ENCODE results near the gene EVA1C.
"Not testable (repeated sequence)": the region's sequence is repeated elsewhere in the genome, so short reads cannot be mapped to it uniquely, and the experiment has no call there.

Gene EVA1C

DNA sequence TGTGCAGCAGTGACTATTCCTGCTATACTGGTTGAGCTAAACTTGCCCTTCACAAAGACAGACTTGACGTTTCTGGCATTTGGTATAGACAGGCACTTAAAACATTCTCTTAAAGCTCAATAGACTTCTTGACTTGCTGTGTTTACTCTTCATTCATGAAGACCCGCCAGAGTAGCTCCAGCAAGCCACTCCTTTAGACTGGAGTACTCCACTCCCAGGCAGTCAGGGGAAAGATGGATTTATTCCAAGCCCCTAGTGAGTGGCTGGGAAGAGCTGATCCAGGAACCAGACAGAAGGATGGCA lies 70.7 kb downstream of the EVA1C start:
- no peak overlapping the region for H3K4me3 ChIP-seq (ENCODE audit: low read depth, low read length)
- TF ChIP-seq, protein P1, sequence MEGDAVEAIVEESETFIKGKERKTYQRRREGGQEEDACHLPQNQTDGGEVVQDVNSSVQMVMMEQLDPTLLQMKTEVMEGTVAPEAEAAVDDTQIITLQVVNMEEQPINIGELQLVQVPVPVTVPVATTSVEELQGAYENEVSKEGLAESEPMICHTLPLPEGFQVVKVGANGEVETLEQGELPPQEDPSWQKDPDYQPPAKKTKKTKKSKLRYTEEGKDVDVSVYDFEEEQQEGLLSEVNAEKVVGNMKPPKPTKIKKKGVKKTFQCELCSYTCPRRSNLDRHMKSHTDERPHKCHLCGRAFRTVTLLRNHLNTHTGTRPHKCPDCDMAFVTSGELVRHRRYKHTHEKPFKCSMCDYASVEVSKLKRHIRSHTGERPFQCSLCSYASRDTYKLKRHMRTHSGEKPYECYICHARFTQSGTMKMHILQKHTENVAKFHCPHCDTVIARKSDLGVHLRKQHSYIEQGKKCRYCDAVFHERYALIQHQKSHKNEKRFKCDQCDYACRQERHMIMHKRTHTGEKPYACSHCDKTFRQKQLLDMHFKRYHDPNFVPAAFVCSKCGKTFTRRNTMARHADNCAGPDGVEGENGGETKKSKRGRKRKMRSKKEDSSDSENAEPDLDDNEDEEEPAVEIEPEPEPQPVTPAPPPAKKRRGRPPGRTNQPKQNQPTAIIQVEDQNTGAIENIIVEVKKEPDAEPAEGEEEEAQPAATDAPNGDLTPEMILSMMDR (conservative IDR thresholded peaks at IDR 0.05; ENCODE audit: low read depth, low read length) = no peak
- no peak for DNase-seq (ENCODE audit: low read depth)

DNA sequence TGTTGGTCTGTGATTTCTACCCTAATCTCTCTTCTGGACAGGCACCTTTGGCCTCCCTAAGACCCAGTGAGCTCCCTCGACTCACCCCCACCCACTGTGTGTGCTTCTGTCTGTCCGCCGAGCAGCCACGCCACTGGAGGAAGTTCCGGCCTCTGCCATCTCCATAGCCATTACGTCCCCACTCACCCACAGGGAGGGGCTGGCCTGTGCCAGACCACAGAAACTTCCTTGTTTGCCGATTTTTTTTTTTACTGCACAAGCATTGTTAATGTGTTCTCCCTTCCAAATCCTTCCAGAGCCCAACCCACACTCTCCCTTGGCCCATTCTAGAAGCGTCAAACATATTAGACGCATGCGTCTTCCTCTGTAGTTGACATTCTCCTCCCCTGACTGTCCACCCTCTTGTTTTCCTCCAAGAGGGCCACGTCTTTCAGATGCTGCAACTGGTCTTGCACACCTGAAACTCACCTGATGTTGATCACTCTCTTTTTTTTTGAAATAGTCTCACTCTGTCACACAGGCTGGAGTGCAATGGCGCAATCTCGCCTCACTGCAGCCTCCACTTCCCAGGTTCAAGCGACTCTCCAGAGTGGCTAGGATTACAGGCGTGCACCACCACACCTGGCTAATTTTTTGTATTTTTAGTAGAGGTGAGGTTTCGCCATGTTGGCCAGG lies 72.3 kb downstream of the EVA1C start:
- DNase-seq (ENCODE audit: low read depth) = no peak
- TF ChIP-seq, protein P1 (conservative IDR thresholded peaks at IDR 0.05; ENCODE audit: low read depth, low read length) = no peak
- H3K4me3 ChIP-seq (ENCODE audit: low read depth, low read length) = no peak overlapping the region

DNA sequence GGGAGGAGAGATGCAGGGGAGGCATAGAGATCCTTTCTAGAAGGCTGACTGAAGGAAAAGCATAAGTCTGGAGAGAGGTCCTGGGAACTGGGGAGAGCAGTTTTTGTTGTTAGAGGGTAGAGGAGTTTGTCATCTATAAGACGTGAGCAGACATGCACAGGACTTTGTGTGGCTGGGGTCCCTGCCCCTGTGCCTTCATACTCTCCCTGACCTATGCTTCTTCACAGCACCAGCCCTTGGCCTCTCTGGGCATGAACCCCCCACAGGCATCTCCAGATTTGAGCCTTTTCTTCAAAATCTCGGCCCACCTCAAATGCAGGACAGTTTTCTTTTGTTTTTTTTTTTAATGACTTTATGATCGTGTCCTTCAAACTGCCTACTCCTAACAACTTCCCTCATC lies 79.9 kb downstream of the EVA1C start:
- H3K4me3 ChIP-seq (ENCODE audit: low read depth, low read length) = no peak overlapping the region
- DNase-seq (ENCODE audit: low read depth) = no peak
- TF ChIP-seq, protein P1 (conservative IDR thresholded peaks at IDR 0.05; ENCODE audit: low read depth, low read length) = no peak

DNA sequence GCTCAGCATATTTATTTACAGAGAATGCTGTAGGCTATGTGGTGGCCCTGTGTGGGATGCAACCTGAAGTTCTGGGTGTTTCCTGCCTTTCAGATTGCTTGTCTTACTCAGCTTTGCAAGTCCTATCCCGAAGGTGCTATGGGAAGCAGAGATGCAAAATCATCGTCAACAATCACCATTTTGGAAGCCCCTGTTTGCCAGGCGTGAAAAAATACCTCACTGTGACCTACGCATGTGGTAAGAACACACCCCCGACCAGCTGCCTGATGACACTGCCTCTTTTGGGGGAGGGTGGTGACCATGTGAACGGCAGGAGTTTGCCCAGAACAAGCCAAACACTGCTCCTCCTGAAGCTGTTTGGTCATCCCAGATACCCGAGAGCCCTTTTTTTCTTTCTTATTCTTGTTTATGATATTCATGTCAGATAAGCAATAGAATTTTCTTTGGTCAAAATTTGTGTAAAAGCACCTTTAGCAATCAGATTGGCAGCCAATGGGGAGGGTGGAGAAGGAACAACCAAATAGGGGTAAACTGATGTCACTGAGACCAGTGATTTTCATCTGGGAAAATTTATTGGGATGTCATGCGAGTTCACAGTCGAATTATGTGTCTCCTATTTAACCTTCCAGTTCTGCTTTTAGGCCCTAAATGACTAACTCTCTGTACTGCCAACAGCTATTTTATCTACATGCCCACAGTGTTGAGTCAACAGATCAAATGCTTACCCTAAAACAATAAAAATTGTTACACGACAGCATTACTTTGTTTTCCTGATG lies 82.6 kb downstream of the EVA1C start:
- peak; percentile 63 for DNase-seq (ENCODE audit: low read depth)
- TF ChIP-seq, protein P1 (conservative IDR thresholded peaks at IDR 0.05; ENCODE audit: low read depth, low read length) = no peak
- no peak overlapping the region for H3K4me3 ChIP-seq (ENCODE audit: low read depth, low read length)

DNA sequence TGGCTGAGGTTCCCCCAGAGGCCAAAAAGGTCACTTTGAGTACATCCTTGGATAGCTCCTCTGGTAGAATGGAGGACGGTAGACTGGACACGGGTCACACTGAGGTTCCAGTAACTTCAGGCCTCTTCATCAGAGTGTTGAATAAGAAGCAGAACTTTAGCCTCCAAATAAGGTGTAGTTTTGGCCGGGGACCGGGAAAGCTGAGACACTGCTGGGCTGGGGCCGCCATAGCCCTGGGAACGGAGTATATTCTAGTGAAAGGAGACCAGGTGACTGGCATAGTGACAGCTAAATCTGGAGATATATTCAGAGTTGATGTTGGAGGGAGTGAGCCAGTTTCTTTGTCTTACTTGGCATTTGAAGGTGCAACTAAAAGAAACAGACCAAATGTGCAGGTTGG lies 84.1 kb downstream of the EVA1C start:
- no peak overlapping the region for H3K4me3 ChIP-seq (ENCODE audit: low read depth, low read length)
- TF ChIP-seq, protein P1 (conservative IDR thresholded peaks at IDR 0.05; ENCODE audit: low read depth, low read length) = no peak
- DNase-seq (ENCODE audit: low read depth) = no peak

DNA sequence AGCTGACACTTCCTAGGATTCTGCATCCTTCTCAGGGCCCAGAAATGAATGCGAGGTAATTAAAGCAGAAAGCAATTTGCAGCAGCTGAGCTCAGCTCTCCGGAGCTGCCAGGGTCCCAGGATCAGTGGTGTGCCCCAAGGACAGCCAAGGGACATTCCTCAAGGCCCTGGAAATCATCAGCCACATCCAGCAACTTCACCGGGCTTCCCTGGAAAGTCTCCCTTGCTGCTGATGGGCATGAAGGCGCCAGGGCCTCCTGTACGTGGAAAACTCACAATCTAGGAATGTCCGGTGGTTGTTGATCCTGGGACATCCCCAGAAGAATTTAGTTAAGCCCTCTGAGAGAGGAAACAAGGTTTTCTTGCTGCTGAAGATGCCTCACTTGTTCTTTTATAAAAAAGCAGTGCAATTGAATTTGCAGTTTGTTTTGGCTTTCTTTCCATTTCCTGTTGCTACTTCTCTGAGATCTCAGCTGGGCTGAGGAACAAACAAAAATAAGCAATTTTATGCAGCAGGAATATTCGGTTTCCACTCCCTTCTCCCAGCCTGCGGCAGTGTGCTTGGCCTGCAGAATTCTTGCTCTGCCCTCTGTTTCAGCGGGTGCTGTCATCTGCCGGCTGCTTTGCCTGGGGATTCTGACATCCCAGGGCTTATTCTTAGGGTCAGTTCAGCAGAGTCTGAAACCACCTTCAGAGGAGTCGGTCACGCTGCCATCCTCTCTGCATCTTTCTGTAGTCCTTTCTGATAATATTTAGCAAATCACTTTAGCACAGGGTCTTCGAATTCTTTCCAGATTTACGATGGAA lies 86.9 kb downstream of the EVA1C start:
- no peak overlapping the region for H3K4me3 ChIP-seq (ENCODE audit: low read depth, low read length)
- TF ChIP-seq, protein P1 (conservative IDR thresholded peaks at IDR 0.05; ENCODE audit: low read depth, low read length) = peak; percentile 37
- DNase-seq (ENCODE audit: low read depth) = peak; percentile 71

DNA sequence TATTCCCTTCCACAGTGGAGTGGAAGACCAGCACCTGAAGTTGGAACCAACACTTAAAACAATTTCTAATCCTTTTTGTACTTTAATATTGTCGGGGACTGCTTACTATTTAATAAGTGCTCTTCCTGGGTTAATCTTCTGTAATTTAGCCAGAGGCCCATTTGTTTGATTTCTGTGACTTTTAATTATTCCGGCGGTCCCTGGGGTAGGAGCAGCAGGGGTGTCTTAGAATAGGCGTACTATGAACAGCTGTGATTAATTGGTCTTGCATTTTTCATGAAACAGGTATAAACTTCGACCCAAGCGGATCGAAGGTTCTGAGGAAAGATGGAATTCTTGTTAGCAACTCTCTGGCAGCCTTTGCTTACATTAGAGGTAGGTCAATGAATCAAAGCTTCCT lies 91.1 kb downstream of the EVA1C start:
- not testable (repeated sequence) for DNase-seq (ENCODE audit: low read depth); H3K4me3 ChIP-seq (ENCODE audit: low read depth, low read length)

DNA sequence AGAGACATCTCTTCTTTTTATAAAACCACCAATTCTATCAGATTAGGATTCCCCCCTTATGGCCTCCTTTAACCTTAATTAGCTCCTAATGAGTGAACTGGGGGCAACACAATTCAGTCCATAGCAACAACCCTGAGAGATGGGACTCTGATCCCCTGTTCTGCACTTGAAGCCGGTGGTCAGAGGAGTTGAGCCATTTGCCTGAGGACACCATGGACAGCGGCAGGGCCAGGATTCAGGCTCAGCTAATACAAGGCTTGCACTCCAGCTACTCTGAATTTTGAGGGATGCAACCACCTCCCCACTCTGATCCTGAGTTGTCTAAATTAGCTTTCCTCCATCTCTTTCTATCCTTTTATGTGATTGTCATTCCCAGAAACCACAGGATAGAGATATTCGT lies 93.3 kb downstream of the EVA1C start:
- DNase-seq (ENCODE audit: low read depth); H3K4me3 ChIP-seq (ENCODE audit: low read depth, low read length): not testable (repeated sequence)

DNA sequence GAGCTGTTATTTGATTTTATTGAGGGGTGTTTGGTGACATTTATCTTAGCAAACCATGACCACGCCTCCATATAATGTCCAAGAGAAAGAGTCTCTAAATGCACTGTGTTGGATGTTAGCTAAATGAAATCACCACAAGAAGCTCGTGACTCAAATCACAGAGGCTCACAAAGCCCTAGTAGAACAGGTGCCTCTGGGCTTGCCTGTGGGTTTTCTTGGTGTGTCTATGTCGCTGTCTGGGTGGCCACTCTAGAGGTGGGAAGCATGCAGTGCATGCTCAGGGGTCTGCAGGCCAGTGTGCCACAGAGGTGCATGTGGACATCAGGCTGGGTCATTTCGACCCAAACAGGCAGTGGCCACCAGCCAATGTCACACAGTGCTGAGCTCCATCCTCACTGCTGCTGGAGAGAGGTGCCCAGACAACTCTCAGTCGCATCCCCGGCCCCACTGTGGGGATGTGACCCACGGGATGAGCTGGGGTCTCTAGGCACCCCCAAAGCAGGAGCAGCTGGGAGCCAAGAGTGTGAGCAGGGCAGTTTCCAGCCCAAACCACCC lies 94.0 kb downstream of the EVA1C start:
- not testable (repeated sequence) for H3K4me3 ChIP-seq (ENCODE audit: low read depth, low read length); DNase-seq (ENCODE audit: low read depth)
